HG03520 (cell line): ENCODE measurements around the gene IFNA21.
A peak's percentile ranks its signal among the peaks of the same experiment; 100 is the strongest.
"Not testable (repeated sequence)": the region's sequence is repeated elsewhere in the genome, so short reads cannot be mapped to it uniquely, and the experiment has no call there.

Experiments
- ATAC-seq: cut with Tn5 transposase; IDR thresholded peaks from one replicate; pipeline ENCODE4 v1.9.1; 2021; ENCODE audit warnings: mild to moderate bottlenecking, moderate library complexity; ENCODE audit not compliant: unreplicated experiment

IFNA21 gene

DNA sequence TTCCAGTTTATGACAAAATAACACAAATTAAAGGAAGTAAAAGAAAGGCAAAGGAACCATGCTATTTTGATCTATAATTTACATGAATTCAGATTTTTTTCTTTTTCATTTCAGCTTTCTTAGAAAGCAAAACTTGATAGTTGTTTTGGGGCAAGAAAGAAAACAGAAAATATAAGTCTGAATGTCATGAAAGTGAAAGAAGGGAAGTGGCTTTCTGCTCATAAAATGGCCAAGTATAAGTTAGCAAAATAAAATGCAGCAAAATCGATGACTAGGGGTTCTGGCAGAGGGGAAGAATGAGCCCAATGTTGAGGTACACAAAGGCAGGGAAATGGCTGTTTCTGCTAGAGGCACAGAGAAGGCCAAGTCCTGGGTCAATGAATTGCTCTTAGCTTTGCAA is 21.9 kb downstream of the IFNA21 start:
- ATAC-seq: peak; percentile 58

- peak; percentile 66 for ATAC-seq
Observed at GRCh38 chr9:21141427-21141882, 25.0 kb downstream of the IFNA21 start, which contains the start of gene IFNW1. Gene IFNW1, minus strand, starts transcription at chr9:21141832. Its CDS starts 262 bp downstream, at chr9:21141570.

GRCh38 chr9:21137020-21137419 is 29.4 kb downstream of the IFNA21 start:
- no peak for ATAC-seq

DNA sequence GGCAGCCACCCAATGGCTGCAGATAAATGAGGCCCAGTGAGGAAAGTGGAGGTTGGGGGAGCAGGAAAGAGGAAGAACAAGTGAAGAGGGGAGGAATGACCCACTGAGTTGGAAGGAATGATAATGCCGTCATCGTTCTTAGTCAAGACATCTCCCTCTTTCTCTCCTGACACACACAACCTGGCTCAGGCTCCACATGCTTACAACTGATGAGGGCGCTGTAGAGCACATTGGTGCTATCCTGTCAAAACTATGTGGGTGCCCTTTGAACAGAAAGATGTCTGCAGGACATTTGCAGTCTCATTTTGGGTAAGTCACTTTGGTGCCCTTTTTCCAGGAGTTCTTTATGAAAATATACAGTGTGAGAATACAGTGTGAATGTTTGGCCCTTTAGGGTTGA is 30.7 kb downstream of the IFNA21 start:
- no peak for ATAC-seq

- not testable (repeated sequence) for ATAC-seq
Observed at GRCh38 chr9:21128186-21128585, 38.3 kb downstream of the IFNA21 start.

DNA sequence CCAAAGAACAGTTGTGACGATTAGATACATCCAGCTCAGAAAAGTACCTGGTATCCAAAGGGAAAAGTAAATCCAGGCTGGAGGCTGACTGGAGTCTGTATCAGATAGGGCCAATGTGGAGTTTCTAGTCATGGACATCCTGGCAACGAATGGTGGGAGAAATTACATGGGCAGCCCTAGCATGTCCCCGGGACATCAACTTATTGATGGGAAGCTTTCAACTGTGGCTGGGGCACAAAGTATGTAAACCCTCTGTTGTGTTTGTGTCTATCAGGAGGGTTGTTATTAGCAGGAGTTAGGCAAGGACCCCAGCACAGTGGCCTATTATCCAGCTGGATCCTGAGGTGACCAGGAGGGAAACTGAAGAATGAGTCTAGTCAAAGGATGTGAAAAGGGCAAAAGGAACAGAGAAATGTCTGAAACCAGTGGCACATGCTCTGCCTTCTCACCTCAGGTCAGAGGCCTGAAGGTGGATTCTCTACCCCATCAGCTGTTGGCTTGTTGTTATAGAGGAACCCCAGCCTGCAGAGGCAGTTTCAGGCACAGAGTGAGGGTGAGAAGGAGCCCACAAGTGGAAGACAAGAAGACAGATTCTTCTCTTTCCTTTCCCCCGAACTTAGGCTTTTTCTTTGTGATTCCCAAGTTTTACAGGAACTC is 44.7 kb downstream of the IFNA21 start:
- ATAC-seq: peak; percentile 91

GRCh38 chr9:21121079-21121478 is 45.4 kb downstream of the IFNA21 start:
- ATAC-seq: no peak

GRCh38 chr9:21119093-21119770 is 47.2 kb downstream of the IFNA21 start:
- ATAC-seq: no peak
